GM23338 (cell line): Measurements from ENCODE around the gene CHST13. TPM values are rescaled to one million over a fixed set of nuclear protein-coding genes. Genes with fewer than 3 reads are reported as not detected.

Experiments
- CREB1 ChIP-seq: fragments of 250-450 bp; sonication (Bioruptor Pico); IDR thresholded peaks from 2 replicates; pipeline ENCODE4 v1.5.0; 2020; ENCODE audit warnings: low read depth, mild to moderate bottlenecking, moderate library complexity
- EZH2 ChIP-seq: fragments of 200-600 bp; sonication (generic); IDR thresholded peaks from one replicate; pipeline ENCODE4 v1.8.0; 2017; ENCODE audit warnings: antibody characterized with exemption, mild to moderate bottlenecking, low read depth; ENCODE audit not compliant: unreplicated experiment
- polyA plus RNA-seq: library from polyadenylated mRNA; unstranded; fragments of >200 nt; fragmentation: Nextera tagmentation; extraction: Ambion mirVana; gene quantifications from 2 replicates; pipeline ENCODE4 v1.2.1, GENCODE V29; 2016
- total RNA-seq: library from RNA; depleted of rRNA; stranded (reverse); fragments of >200 nt; shearing (Covaris generic); gene quantifications from 2 replicates; pipeline ENCODE4 v1.2.3, GENCODE V29; 2014
- TF ChIP-seq, protein P1 (sequence below): fragments of 250-450 bp; sonication (Bioruptor Pico); IDR thresholded peaks from 2 replicates; pipeline ENCODE4 v1.5.0; 2020; ENCODE audit warnings: mild to moderate bottlenecking, moderate library complexity
- TF ChIP-seq, protein P2 (sequence below): IDR thresholded peaks from one replicate; pipeline ENCODE4 v1.6.1; 2018; ENCODE audit warnings: antibody characterized with exemption; ENCODE audit not compliant: unreplicated experiment

CHST13 gene
- total and polyA plus RNA-seq, 2 experiments from 2014 or later, result 3.7 to 8.4 TPM

GRCh38 chr3:126528419-126528799 is 4.5 kb downstream of the CHST13 start (continued):
- TF ChIP-seq, protein P1, sequence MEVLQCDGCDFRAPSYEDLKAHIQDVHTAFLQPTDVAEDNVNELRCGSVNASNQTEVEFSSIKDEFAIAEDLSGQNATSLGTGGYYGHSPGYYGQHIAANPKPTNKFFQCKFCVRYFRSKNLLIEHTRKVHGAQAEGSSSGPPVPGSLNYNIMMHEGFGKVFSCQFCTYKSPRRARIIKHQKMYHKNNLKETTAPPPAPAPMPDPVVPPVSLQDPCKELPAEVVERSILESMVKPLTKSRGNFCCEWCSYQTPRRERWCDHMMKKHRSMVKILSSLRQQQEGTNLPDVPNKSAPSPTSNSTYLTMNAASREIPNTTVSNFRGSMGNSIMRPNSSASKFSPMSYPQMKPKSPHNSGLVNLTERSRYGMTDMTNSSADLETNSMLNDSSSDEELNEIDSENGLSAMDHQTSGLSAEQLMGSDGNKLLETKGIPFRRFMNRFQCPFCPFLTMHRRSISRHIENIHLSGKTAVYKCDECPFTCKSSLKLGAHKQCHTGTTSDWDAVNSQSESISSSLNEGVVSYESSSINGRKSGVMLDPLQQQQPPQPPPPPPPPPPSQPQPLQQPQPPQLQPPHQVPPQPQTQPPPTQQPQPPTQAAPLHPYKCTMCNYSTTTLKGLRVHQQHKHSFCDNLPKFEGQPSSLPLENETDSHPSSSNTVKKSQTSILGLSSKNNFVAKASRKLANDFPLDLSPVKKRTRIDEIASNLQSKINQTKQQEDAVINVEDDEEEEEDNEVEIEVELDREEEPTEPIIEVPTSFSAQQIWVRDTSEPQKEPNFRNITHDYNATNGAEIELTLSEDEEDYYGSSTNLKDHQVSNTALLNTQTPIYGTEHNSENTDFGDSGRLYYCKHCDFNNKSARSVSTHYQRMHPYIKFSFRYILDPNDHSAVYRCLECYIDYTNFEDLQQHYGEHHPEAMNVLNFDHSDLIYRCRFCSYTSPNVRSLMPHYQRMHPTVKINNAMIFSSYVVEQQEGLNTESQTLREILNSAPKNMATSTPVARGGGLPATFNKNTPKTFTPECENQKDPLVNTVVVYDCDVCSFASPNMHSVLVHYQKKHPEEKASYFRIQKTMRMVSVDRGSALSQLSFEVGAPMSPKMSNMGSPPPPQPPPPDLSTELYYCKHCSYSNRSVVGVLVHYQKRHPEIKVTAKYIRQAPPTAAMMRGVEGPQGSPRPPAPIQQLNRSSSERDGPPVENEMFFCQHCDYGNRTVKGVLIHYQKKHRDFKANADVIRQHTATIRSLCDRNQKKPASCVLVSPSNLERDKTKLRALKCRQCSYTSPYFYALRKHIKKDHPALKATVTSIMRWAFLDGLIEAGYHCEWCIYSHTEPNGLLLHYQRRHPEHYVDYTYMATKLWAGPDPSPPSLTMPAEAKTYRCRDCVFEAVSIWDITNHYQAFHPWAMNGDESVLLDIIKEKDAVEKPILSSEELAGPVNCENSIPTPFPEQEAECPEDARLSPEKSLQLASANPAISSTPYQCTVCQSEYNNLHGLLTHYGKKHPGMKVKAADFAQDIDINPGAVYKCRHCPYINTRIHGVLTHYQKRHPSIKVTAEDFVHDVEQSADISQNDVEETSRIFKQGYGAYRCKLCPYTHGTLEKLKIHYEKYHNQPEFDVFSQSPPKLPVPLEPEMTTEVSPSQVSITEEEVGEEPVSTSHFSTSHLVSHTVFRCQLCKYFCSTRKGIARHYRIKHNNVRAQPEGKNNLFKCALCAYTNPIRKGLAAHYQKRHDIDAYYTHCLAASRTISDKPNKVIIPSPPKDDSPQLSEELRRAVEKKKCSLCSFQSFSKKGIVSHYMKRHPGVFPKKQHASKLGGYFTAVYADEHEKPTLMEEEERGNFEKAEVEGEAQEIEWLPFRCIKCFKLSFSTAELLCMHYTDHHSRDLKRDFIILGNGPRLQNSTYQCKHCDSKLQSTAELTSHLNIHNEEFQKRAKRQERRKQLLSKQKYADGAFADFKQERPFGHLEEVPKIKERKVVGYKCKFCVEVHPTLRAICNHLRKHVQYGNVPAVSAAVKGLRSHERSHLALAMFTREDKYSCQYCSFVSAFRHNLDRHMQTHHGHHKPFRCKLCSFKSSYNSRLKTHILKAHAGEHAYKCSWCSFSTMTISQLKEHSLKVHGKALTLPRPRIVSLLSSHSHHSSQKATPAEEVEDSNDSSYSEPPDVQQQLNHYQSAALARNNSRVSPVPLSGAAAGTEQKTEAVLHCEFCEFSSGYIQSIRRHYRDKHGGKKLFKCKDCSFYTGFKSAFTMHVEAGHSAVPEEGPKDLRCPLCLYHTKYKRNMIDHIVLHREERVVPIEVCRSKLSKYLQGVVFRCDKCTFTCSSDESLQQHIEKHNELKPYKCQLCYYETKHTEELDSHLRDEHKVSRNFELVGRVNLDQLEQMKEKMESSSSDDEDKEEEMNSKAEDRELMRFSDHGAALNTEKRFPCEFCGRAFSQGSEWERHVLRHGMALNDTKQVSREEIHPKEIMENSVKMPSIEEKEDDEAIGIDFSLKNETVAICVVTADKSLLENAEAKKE (CRISPR knock-in tag), result no peak
- TF ChIP-seq EZH2 (no peak), CREB1 (CRISPR knock-in tag) (no peak)
- TF ChIP-seq, protein P2, sequence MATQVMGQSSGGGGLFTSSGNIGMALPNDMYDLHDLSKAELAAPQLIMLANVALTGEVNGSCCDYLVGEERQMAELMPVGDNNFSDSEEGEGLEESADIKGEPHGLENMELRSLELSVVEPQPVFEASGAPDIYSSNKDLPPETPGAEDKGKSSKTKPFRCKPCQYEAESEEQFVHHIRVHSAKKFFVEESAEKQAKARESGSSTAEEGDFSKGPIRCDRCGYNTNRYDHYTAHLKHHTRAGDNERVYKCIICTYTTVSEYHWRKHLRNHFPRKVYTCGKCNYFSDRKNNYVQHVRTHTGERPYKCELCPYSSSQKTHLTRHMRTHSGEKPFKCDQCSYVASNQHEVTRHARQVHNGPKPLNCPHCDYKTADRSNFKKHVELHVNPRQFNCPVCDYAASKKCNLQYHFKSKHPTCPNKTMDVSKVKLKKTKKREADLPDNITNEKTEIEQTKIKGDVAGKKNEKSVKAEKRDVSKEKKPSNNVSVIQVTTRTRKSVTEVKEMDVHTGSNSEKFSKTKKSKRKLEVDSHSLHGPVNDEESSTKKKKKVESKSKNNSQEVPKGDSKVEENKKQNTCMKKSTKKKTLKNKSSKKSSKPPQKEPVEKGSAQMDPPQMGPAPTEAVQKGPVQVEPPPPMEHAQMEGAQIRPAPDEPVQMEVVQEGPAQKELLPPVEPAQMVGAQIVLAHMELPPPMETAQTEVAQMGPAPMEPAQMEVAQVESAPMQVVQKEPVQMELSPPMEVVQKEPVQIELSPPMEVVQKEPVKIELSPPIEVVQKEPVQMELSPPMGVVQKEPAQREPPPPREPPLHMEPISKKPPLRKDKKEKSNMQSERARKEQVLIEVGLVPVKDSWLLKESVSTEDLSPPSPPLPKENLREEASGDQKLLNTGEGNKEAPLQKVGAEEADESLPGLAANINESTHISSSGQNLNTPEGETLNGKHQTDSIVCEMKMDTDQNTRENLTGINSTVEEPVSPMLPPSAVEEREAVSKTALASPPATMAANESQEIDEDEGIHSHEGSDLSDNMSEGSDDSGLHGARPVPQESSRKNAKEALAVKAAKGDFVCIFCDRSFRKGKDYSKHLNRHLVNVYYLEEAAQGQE, result no peak
